HG03159 (cell line): ENCODE data around the gene TECPR1.
"Not testable (repeated sequence)": the region's sequence is repeated elsewhere in the genome, so short reads cannot be mapped to it uniquely, and the experiment has no call there.

Experiments
- ATAC-seq: cut with Tn5 transposase; IDR thresholded peaks from one replicate; pipeline ENCODE4 v1.9.1; 2021; ENCODE audit warnings: mild to moderate bottlenecking, moderate library complexity; ENCODE audit not compliant: unreplicated experiment

Gene TECPR1

GRCh38 chr7:98230746-98231471 lies 21.1 kb downstream of the TECPR1 start:
- no peak for ATAC-seq

- no peak for ATAC-seq
Measured at GRCh38 chr7:98229991-98230745, 21.9 kb downstream of the TECPR1 start.

- no peak for ATAC-seq
Measured at GRCh38 chr7:98229441-98229840, 22.6 kb downstream of the TECPR1 start.

- ATAC-seq, result no peak
Measured at GRCh38 chr7:98228801-98229200, 23.2 kb downstream of the TECPR1 start.

- ATAC-seq, result no peak
Measured at GRCh38 chr7:98227939-98228338, 24.1 kb downstream of the TECPR1 start.

GRCh38 chr7:98225913-98226614 lies 26.0 kb downstream of the TECPR1 start:
- ATAC-seq, result no peak

GRCh38 chr7:98224701-98225181 lies 27.3 kb downstream of the TECPR1 start:
- no peak for ATAC-seq

- ATAC-seq, result no peak
Measured at GRCh38 chr7:98223898-98224700, 27.9 kb downstream of the TECPR1 start.

- ATAC-seq, result no peak
Measured at GRCh38 chr7:98223351-98223897, 28.6 kb downstream of the TECPR1 start.

- ATAC-seq, result no peak
Measured at GRCh38 chr7:98222533-98223195, 29.4 kb downstream of the TECPR1 start.

GRCh38 chr7:98221611-98222532 lies 30.2 kb downstream of the TECPR1 start:
- ATAC-seq, result no peak

GRCh38 chr7:98219382-98219781 lies 32.6 kb downstream of the TECPR1 start:
- ATAC-seq, result not testable (repeated sequence)

GRCh38 chr7:98217623-98218582 lies 34.1 kb downstream of the TECPR1 start:
- ATAC-seq, result no peak

GRCh38 chr7:98216941-98217622 lies 35.0 kb downstream of the TECPR1 start:
- no peak for ATAC-seq

- ATAC-seq, result no peak
Measured at GRCh38 chr7:98215561-98216495, 36.2 kb downstream of the TECPR1 start.

- no peak for ATAC-seq
Measured at GRCh38 chr7:98214811-98215321, 37.2 kb downstream of the TECPR1 start.
